CD4-positive, alpha-beta T cell (primary cell): ENCODE data around the gene M1AP. TPM values are rescaled to one million over a fixed set of nuclear protein-coding genes. Genes with fewer than 3 reads are reported as not detected.

Experiments used
- ATAC-seq: fragments of 200-7000 bp; cut with Tn5 transposase; one replicate; pipeline ENCODE4 v1.10.0; 2022; ENCODE audit warnings: mild to moderate bottlenecking; ENCODE audit not compliant: poor library complexity
- CTCF ChIA-PET: fragments of 350-600 bp; sonication (Branson Sonifier 250); formaldehyde crosslinking; loops from one replicate; lab custom pipeline; 2021; ENCODE audit warnings: antibody characterized with exemption, inconsistent platforms; lab: Charles Lee
- POLR2A ChIA-PET: fragments of 350-600 bp; sonication (Branson Sonifier 250); formaldehyde crosslinking; loops from one replicate; lab custom pipeline; 2021; ENCODE audit warnings: antibody characterized with exemption, inconsistent platforms; lab: Charles Lee
- DNase-seq, 14 experiments: peaks; one replicate each; pipeline ENCODE4 v3.0.0-alpha.2; 2013 to 2020; ENCODE audit warnings: mixed read lengths in 2 of 14
- H3K27ac ChIP-seq, 2 donors: one replicate each; pipeline versions ENCODE4 v1.5.1 to v1.7.0; 2013; ENCODE audit warnings: low read length in 2 of 2, low read depth in 1 of 2, mild to moderate bottlenecking in 1 of 2
- H3K27me3 ChIP-seq, 2 experiments: 1 replicate in 1 of 2; 2 replicates in 1 of 2; pipeline versions ENCODE4 v1.6.1 to v1.7.0; 2013; ENCODE audit warnings: low read length in 2 of 2, control low read depth in 1 of 2, mild to moderate bottlenecking in 1 of 2, moderate library complexity in 1 of 2; ENCODE audit not compliant: insufficient read depth in 2 of 2, control insufficient read depth in 1 of 2
- H3K36me3 ChIP-seq: one replicate; pipeline ENCODE4 v1.6.1; 2013; ENCODE audit warnings: low read length, control low read depth; ENCODE audit not compliant: insufficient read depth
- H3K4me1 ChIP-seq: one replicate; pipeline ENCODE4 v1.6.1; 2013; ENCODE audit warnings: low read length, control low read depth; ENCODE audit not compliant: insufficient read depth
- H3K4me3 ChIP-seq: one replicate; pipeline ENCODE4 v1.5.1; 2013; ENCODE audit warnings: mild to moderate bottlenecking, low read length, moderate library complexity
- H3K9me3 ChIP-seq, 2 experiments: 1 replicate in 1 of 2; 2 replicates in 1 of 2; pipeline versions ENCODE4 v1.6.1 to v1.7.0; 2013; ENCODE audit warnings: low read length in 2 of 2, mild to moderate bottlenecking in 2 of 2, control low read depth in 1 of 2, moderate library complexity in 1 of 2; ENCODE audit not compliant: control insufficient read depth in 1 of 2, insufficient read depth in 1 of 2
- H3K27ac Mint-ChIP-seq: one replicate; pipeline ENCODE4 v1.8.0; 2020; ENCODE audit warnings: mixed read lengths
- H3K27me3 Mint-ChIP-seq: one replicate; pipeline ENCODE4 v1.8.0; 2021; ENCODE audit warnings: mixed read lengths
- H3K36me3 Mint-ChIP-seq: one replicate; pipeline ENCODE4 v1.8.0; 2021; ENCODE audit warnings: low read depth, mixed read lengths
- H3K4me1 Mint-ChIP-seq: one replicate; pipeline ENCODE4 v1.8.0; 2021; ENCODE audit warnings: low read depth, mixed read lengths
- H3K4me3 Mint-ChIP-seq: one replicate; pipeline ENCODE4 v1.8.0; 2020; ENCODE audit warnings: mild to moderate bottlenecking, mixed read lengths
- H3K9me3 Mint-ChIP-seq: one replicate; pipeline ENCODE4 v1.8.0; 2020; ENCODE audit warnings: mixed read lengths
- intact Hi-C, 2 experiments: fragments of 100-400 bp; cut with DNase I in 1 of 2; cut with micrococcal nuclease in 1 of 2; formaldehyde crosslinking; loops; one replicate each; pipeline versions ENCODE4 v1.15.1 to v1.9.0; 2023 to 2025; cut with DNase I, micrococcal nuclease
- total RNA-seq, 174 experiments: library from RNA in 2 of 174; stranded (reverse) in 2 of 174; gene quantifications; one replicate each; pipeline ENCODE4 v1.2.3 and lab custom pipeline; 2021 to 2026
- TF ChIP-seq, protein P1 (sequence below): fragments of 200-600 bp; IDR thresholded peaks from one replicate; pipeline ENCODE4 v1.8.0; 2022; ENCODE audit warnings: antibody characterized with exemption, mild to moderate bottlenecking

The M1AP gene
- total RNA-seq, 2 experiments from 2014 or later = not detected

DNA sequence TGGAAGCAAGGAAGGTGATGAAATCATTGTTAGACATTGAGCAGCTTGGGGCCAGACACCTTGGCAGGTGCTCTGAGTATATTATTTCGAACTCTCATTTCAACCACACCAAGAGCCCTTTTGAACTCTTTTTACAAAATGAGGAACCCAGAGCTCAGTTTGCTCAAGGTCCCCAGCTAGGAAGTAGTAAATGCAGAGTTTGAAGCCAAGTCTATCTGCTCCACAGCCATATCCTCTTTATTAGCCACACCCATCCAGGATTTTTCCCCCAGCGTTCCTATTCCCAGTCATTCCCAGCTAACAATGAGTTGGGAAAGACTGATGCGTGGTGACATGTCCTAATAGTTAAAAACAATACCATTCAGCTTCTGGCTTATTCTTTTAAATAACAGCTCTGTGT lies 46.2 kb upstream of the M1AP start:
- Histone ChIP-seq H3K27me3 (no peaks in the 10 kb centered on the region), H3K27ac (no peak overlapping the region), H3K4me3 (no peak overlapping the region), H3K4me1 (no peaks in the 10 kb centered on the region), H3K36me3 (no peaks in the 10 kb centered on the region), H3K9me3 (no peaks in the 10 kb centered on the region)
- no peak for DNase-seq
- no peak overlapping the region for H3K27ac Mint-ChIP-seq
- ChIA-PET CTCF (no interaction called here), POLR2A (no interaction called here)
- H3K4me1 Mint-ChIP-seq = no peaks in the 10 kb centered on the region
- no peak for ATAC-seq
- peaks cover 3% of the 10 kb centered on the region for H3K36me3 Mint-ChIP-seq
- intact Hi-C loops = loop anchor here (5.0 to 10.0 kb wide), 3 partner anchors 708 to 931 kb away; no protein-coding TSS in a partner anchor
- no peaks in the 10 kb centered on the region for H3K9me3 Mint-ChIP-seq
- no peak overlapping the region for H3K4me3 Mint-ChIP-seq
- no peaks in the 10 kb centered on the region for H3K27me3 Mint-ChIP-seq
- TF ChIP-seq, protein P1, sequence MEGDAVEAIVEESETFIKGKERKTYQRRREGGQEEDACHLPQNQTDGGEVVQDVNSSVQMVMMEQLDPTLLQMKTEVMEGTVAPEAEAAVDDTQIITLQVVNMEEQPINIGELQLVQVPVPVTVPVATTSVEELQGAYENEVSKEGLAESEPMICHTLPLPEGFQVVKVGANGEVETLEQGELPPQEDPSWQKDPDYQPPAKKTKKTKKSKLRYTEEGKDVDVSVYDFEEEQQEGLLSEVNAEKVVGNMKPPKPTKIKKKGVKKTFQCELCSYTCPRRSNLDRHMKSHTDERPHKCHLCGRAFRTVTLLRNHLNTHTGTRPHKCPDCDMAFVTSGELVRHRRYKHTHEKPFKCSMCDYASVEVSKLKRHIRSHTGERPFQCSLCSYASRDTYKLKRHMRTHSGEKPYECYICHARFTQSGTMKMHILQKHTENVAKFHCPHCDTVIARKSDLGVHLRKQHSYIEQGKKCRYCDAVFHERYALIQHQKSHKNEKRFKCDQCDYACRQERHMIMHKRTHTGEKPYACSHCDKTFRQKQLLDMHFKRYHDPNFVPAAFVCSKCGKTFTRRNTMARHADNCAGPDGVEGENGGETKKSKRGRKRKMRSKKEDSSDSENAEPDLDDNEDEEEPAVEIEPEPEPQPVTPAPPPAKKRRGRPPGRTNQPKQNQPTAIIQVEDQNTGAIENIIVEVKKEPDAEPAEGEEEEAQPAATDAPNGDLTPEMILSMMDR = no peak

DNA sequence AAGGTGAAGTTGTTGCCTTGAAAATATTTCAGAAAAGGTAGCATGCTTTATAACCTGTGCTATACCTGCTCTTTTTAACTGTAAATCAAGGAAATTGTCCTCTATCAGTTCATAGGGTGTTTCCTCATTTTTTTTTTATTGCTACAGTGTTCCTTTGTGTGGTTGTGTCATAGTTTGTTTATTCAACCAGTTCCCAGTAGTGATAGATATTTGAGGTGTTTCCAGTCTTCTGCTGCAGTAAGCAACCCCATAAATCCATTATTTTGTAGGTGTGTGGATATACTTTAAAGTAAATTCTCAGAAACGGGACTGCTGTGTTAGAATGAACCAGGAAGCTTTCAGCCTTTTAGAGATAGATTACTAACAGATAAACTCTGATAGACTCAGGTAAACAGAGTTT lies 45.5 kb upstream of the M1AP start:
- intact Hi-C loops = loop anchor here (5.0 to 10.0 kb wide), 3 partner anchors 709 to 931 kb away; no protein-coding TSS in a partner anchor
- Mint-ChIP-seq H3K36me3 (peaks cover 3% of the 10 kb centered on the region), H3K27ac (no peak overlapping the region), H3K27me3 (no peaks in the 10 kb centered on the region), H3K9me3 (no peaks in the 10 kb centered on the region), H3K4me3 (no peak overlapping the region), H3K4me1 (no peaks in the 10 kb centered on the region)
- POLR2A ChIA-PET = no interaction called here
- CTCF ChIA-PET = no interaction called here
- TF ChIP-seq, protein P1 = no peak
- ATAC-seq (no peak), DNase-seq (no peak)
- Histone ChIP-seq H3K4me3 (no peak overlapping the region), H3K36me3 (no peaks in the 10 kb centered on the region), H3K9me3 (no peaks in the 10 kb centered on the region), H3K27ac (no peak overlapping the region), H3K4me1 (no peaks in the 10 kb centered on the region), H3K27me3 (no peaks in the 10 kb centered on the region)

DNA sequence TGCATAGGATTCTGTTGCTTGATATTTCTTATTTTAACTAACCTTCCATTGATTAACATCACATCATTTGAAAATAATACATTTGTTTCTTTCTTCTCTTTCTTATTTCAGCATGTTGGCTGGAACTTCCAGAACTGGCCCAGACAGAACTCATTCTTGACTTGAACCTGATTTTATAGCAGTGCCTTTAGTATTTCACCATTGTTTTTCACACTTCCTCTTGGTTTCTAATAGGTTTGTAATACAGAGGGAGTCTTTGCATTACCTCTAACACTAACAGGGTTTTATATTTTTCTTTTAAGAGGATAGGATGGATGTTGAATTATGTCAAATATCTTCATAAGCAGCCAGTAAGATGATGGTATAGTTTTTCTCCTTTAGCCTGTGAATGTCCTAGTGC lies 45.1 kb upstream of the M1AP start:
- TF ChIP-seq, protein P1 = no peak
- no peaks in the 10 kb centered on the region for H3K36me3 ChIP-seq
- no peak overlapping the region for H3K4me3 Mint-ChIP-seq
- ATAC-seq = no peak
- H3K27me3 Mint-ChIP-seq = no peaks in the 10 kb centered on the region
- H3K27ac Mint-ChIP-seq = no peak overlapping the region
- intact Hi-C loops = loop anchor here (5.0 to 10.0 kb wide), 3 partner anchors 709 to 932 kb away; no protein-coding TSS in a partner anchor
- H3K9me3 ChIP-seq = no peaks in the 10 kb centered on the region
- no peak overlapping the region for H3K4me3 ChIP-seq
- H3K36me3 Mint-ChIP-seq = peaks cover 3% of the 10 kb centered on the region
- H3K27me3 ChIP-seq = no peaks in the 10 kb centered on the region
- ChIA-PET POLR2A (no interaction called here), CTCF (no interaction called here)
- H3K4me1 ChIP-seq = no peaks in the 10 kb centered on the region
- no peak overlapping the region for H3K27ac ChIP-seq
- no peak for DNase-seq
- H3K4me1 Mint-ChIP-seq = no peaks in the 10 kb centered on the region
- no peaks in the 10 kb centered on the region for H3K9me3 Mint-ChIP-seq
